GM12878 (cell line): Measurements from ENCODE around the gene F12. TPM values are rescaled to one million over a fixed set of nuclear protein-coding genes. Genes with fewer than 3 reads are reported as not detected.
A peak's percentile ranks its signal among the peaks of the same experiment; 100 is the strongest.

Source experiments
- ATF2 ChIP-seq: IDR thresholded peaks from 2 replicates; pipeline ENCODE4 v1.6.1; 2012; ENCODE audit warnings: low read length, inconsistent platforms
- ATF3 ChIP-seq: IDR thresholded peaks from 2 replicates; pipeline ENCODE4 v1.6.1; 2011; ENCODE audit warnings: low read depth, mild to moderate bottlenecking, low read length, moderate library complexity, borderline replicate concordance; ENCODE audit errors: extremely low read depth
- ATF7 ChIP-seq: fragments of 450-650 bp; IDR thresholded peaks from 2 replicates; pipeline ENCODE4 v1.6.1; 2016; ENCODE audit warnings: low read depth, mild to moderate bottlenecking
- BMI1 ChIP-seq: fragments of 450-650 bp; IDR thresholded peaks from 2 replicates; pipeline ENCODE4 v1.6.1; 2016; ENCODE audit warnings: mild to moderate bottlenecking, moderate library complexity, borderline replicate concordance
- CHD2 ChIP-seq: IDR thresholded peaks from 2 replicates; pipeline ENCODE4 v1.6.1; 2011; ENCODE audit warnings: low read depth, low read length, improper control_type of control experiment, borderline replicate concordance
- CHD4 ChIP-seq: fragments of 200-600 bp; sonication (generic); IDR thresholded peaks from 2 replicates; pipeline ENCODE4 v1.6.1; 2016; ENCODE audit warnings: mild to moderate bottlenecking
- CREB1 ChIP-seq: IDR thresholded peaks from 2 replicates; pipeline ENCODE4 v1.6.1; 2012; ENCODE audit warnings: low read depth, mild to moderate bottlenecking, inconsistent platforms
- FOXM1 ChIP-seq: IDR thresholded peaks from 2 replicates; pipeline ENCODE4 v1.6.1; 2012; ENCODE audit warnings: low read depth, mild to moderate bottlenecking, inconsistent platforms, low read length, moderate library complexity
- HCFC1 ChIP-seq: fragments of 150-350 bp; IDR thresholded peaks from 2 replicates; pipeline ENCODE4 v1.6.1; 2014; ENCODE audit warnings: low read length
- IKZF1 ChIP-seq: fragments of 450-650 bp; conservative IDR thresholded peaks from 2 replicates; pipeline ENCODE4 v1.6.1; 2017; ENCODE audit warnings: antibody characterized with exemption, mild to moderate bottlenecking
- JUNB ChIP-seq: IDR thresholded peaks from 2 replicates; pipeline ENCODE4 v1.6.1; 2016; ENCODE audit warnings: antibody characterized with exemption, mild to moderate bottlenecking
- MXI1 ChIP-seq: fragments of 150-350 bp; IDR thresholded peaks from 2 replicates; pipeline ENCODE4 v1.6.1; 2011; ENCODE audit warnings: low read depth, mild to moderate bottlenecking, inconsistent platforms, low read length, improper control_type of control experiment
- NFIC ChIP-seq: IDR thresholded peaks from 2 replicates; pipeline ENCODE4 v1.6.1; 2012; ENCODE audit warnings: low read depth, mild to moderate bottlenecking, inconsistent platforms, low read length, moderate library complexity
- NR2C1 ChIP-seq: fragments of 450-650 bp; IDR thresholded peaks from 2 replicates; pipeline ENCODE4 v1.6.1; 2017; ENCODE audit warnings: antibody characterized with exemption, mild to moderate bottlenecking, moderate library complexity
- PAX5 ChIP-seq: IDR thresholded peaks from 2 replicates; pipeline ENCODE4 v1.6.1; 2011; ENCODE audit warnings: low read depth, low read length, borderline replicate concordance
- POLR2AphosphoS5 ChIP-seq: IDR thresholded peaks from 2 replicates; pipeline ENCODE4 v1.6.1; 2011; ENCODE audit warnings: mild to moderate bottlenecking, low read length, inconsistent platforms
- RELB ChIP-seq: fragments of 450-650 bp; IDR thresholded peaks from 2 replicates; pipeline ENCODE4 v1.6.1; 2017; ENCODE audit warnings: low read depth, mild to moderate bottlenecking, moderate library complexity
- SRF ChIP-seq, 2 experiments: IDR thresholded peaks; 2 replicates each; pipeline ENCODE4 v1.6.1; 2011; ENCODE audit warnings: low read depth in 2 of 2, low read length in 2 of 2, mild to moderate bottlenecking in 1 of 2, moderate library complexity in 1 of 2
- TAF1 ChIP-seq: IDR thresholded peaks from 2 replicates; pipeline ENCODE4 v1.6.1; 2011; ENCODE audit warnings: mild to moderate bottlenecking, low read depth, low read length, borderline replicate concordance
- TARDBP ChIP-seq: IDR thresholded peaks from 2 replicates; pipeline ENCODE4 v1.6.1; 2016; ENCODE audit warnings: borderline replicate concordance
- ZNF24 ChIP-seq: fragments of 450-650 bp; IDR thresholded peaks from 2 replicates; pipeline ENCODE4 v1.6.1; 2017; ENCODE audit warnings: antibody characterized with exemption, mild to moderate bottlenecking
- ZNF622 ChIP-seq: fragments of 450-650 bp; IDR thresholded peaks from 2 replicates; pipeline ENCODE4 v1.6.1; 2017; ENCODE audit warnings: mild to moderate bottlenecking, inconsistent platforms
- ZNF687 ChIP-seq: fragments of 450-650 bp; IDR thresholded peaks from 2 replicates; pipeline ENCODE4 v1.6.1; 2017; ENCODE audit warnings: mild to moderate bottlenecking, moderate library complexity
- ZSCAN29 ChIP-seq: fragments of 450-650 bp; IDR thresholded peaks from 2 replicates; pipeline ENCODE4 v1.6.1; 2017; ENCODE audit warnings: mild to moderate bottlenecking, moderate library complexity
- ZZZ3 ChIP-seq: IDR thresholded peaks from 2 replicates; pipeline ENCODE4 v1.6.1; 2011; ENCODE audit warnings: low read depth; ENCODE audit not compliant: control insufficient read depth, insufficient read length
- polyA plus RNA-seq, 11 experiments: library from polyadenylated mRNA; depleted of rRNA in 4 of 11; unstranded in 6 of 11; stranded (reverse) in 5 of 11; fragments of >200 nt; fragmentation: Nextera tagmentation in 4 of 11; fragmentation: Illumina TruSeq in 1 of 11; extraction: Ambion mirVana in 4 of 11; extraction: Trizol in 1 of 11; gene quantifications; 1 replicate in 1 of 11; 2 replicates in 10 of 11; pipeline versions ENCODE4 v1.2.1 to v1.2.3, GENCODE V29; 2011 to 2016; ENCODE audit warnings: inconsistent platforms in 2 of 11, missing spikeins in 2 of 11, low read depth in 1 of 11
- total RNA-seq, 4 experiments: library from RNA; depleted of rRNA in 3 of 4; stranded (reverse); fragments of >200 nt in 3 of 4; fragmentation: Illumina TruSeq in 1 of 4; extraction: Trizol in 1 of 4; gene quantifications; 2 replicates each; pipeline versions ENCODE4 v1.2.1 to v1.2.3, GENCODE V29; 2013 to 2021

Gene F12
- total and polyA plus RNA-seq, 10 of the 15 experiments (the other 5 are each of a cell fraction or from before 2014, with no cell fraction given) = 0.25 to 11.3 (median 5.5) TPM

- TF ChIP-seq MXI1 = peak; percentile 72; the same call in 1 of the 2 replicates
- TF ChIP-seq ZNF622 = no peak
- no peak for TF ChIP-seq FOXM1
- peak; percentile 74 for TF ChIP-seq CHD2
- no peak for TF ChIP-seq CREB1
- TF ChIP-seq HCFC1 = no peak
- no peak for TF ChIP-seq ZSCAN29
- TF ChIP-seq RELB = peak; percentile 37
- TF ChIP-seq ZNF24 = peak; percentile 68; the same call in 1 of the 2 replicates
- no peak for TF ChIP-seq ZZZ3
- peak; percentile 69 for TF ChIP-seq ZNF687
- 0 out of 4 replicates have a peak, but pooled peaks of 1 of the 2 experiments have one; percentile 24 for TF ChIP-seq SRF (IDR thresholded peaks at IDR 0.05; ENCODE audit: low read depth in 2 of 2, low read length in 2 of 2)
- TF ChIP-seq JUNB = no peak
- TF ChIP-seq NFIC = no peak
- no peak for TF ChIP-seq NR2C1
- TF ChIP-seq POLR2AphosphoS5 = 0 out of 2 replicates have a peak, but pooled peaks have one; percentile 60
- peak; percentile 48; the same call in 1 of the 2 replicates for TF ChIP-seq PAX5
- peak; percentile 66 for TF ChIP-seq IKZF1
- 0 out of 2 replicates have a peak, but pooled peaks have one; percentile 34 for TF ChIP-seq TARDBP
- TF ChIP-seq BMI1 = no peak
- TF ChIP-seq ATF7 = peak; percentile 49; the same call in 1 of the 2 replicates
- no peak for TF ChIP-seq CHD4
- TF ChIP-seq ATF3 = no peak
- peak; percentile 22; the same call in 1 of the 2 replicates for TF ChIP-seq TAF1
- no peak for TF ChIP-seq ATF2
Measured at GRCh38 chr5:177429248-177430040, 20.1 kb upstream of the F12 start (continued).
